Mesenteric fat pad (tissue), 1 donor: ENCODE data around the gene GSTT2B. TPM values are rescaled to one million over a fixed set of nuclear protein-coding genes. Genes with fewer than 3 reads are reported as not detected.
"Not testable (repeated sequence)": the region's sequence is repeated elsewhere in the genome, so short reads cannot be mapped to it uniquely, and the experiment has no call there.

ENCODE experiments used
- DNase-seq: peaks from one replicate; pipeline ENCODE4 v3.0.0-alpha.2; 2020; ENCODE audit warnings: low spot score
- total RNA-seq: library from RNA; stranded (reverse); fragmentation: NEBNext Ultra II Directional; extraction: Animal tissue kit (Norgen Biotek cat#: 25700); gene quantifications from one replicate; pipeline ENCODE4 v1.2.1, GENCODE V29; 2021
- donor health status: DM: yes; HTN: yes; CAD: no.

GSTT2B gene
- total RNA-seq, 1 donor from 2014 or later, result 3.8 TPM

GRCh38 chr22:23986089-23986488, 25.1 kb upstream of the GSTT2B start:
- DNase-seq, result not testable (repeated sequence)

- no peak for DNase-seq
These were observed 23.4 kb upstream of the GSTT2B start for GRCh38 chr22:23984430-23984829.

GRCh38 chr22:23980567-23980966, 19.6 kb upstream of the GSTT2B start:
- DNase-seq, result not testable (repeated sequence)

- DNase-seq, result not testable (repeated sequence)
These were observed 18.7 kb upstream of the GSTT2B start, which contains the start of gene GSTT2 for GRCh38 chr22:23979557-23980240. GSTT2 (plus strand) TSS chr22:23980134.

GRCh38 chr22:23977304-23977703, 16.3 kb upstream of the GSTT2B start:
- DNase-seq, result peak; percentile 35

GRCh38 chr22:23974836-23975352, 13.9 kb upstream of the GSTT2B start:
- peak; percentile 6 for DNase-seq

GRCh38 chr22:23974345-23974744, 13.3 kb upstream of the GSTT2B start, which contains the start of gene DDT:
DDT (minus strand) TSS chr22:23974441; CDS start chr22:23974414, 27 bp downstream.
- DNase-seq, result not testable (repeated sequence)

- DNase-seq, result not testable (repeated sequence)
These were observed 10.9 kb upstream of the GSTT2B start for GRCh38 chr22:23971927-23972326.

- DNase-seq, result peak; percentile 49
These were observed 10.0 kb upstream of the GSTT2B start for GRCh38 chr22:23970816-23971486.

- no peak for DNase-seq
These were observed 9.2 kb upstream of the GSTT2B start for GRCh38 chr22:23970201-23970641.

GRCh38 chr22:23969071-23969470, 8.1 kb upstream of the GSTT2B start:
- no peak for DNase-seq

- DNase-seq, result not testable (repeated sequence)
These were observed 5.6 kb upstream of the GSTT2B start, which contains the start of gene DDTL for GRCh38 chr22:23966568-23966967. DDTL (plus strand) TSS chr22:23966888; CDS start chr22:23966915, 27 bp downstream.

- DNase-seq, result not testable (repeated sequence)
These were observed 5.1 kb upstream of the GSTT2B start for GRCh38 chr22:23966094-23966493.

GRCh38 chr22:23956301-23956900, 4.6 kb downstream of the GSTT2B start:
- not testable (repeated sequence) for DNase-seq

GRCh38 chr22:23955886-23956285, 5.1 kb downstream of the GSTT2B start:
- DNase-seq, result not testable (repeated sequence)

- DNase-seq, result not testable (repeated sequence)
These were observed 6.0 kb downstream of the GSTT2B start for GRCh38 chr22:23954991-23955305.

GRCh38 chr22:23954193-23954990, 6.6 kb downstream of the GSTT2B start:
- not testable (repeated sequence) for DNase-seq

- DNase-seq, result not testable (repeated sequence)
These were observed 7.5 kb downstream of the GSTT2B start for GRCh38 chr22:23953485-23953884.

GRCh38 chr22:23952794-23953405, 8.1 kb downstream of the GSTT2B start:
- not testable (repeated sequence) for DNase-seq

GRCh38 chr22:23951383-23951782, 9.6 kb downstream of the GSTT2B start:
- not testable (repeated sequence) for DNase-seq
